ENCODE results near the gene UBE2M.
"Not testable (repeated sequence)": the region's sequence is repeated elsewhere in the genome, so short reads cannot be mapped to it uniquely, and the experiment has no call there.

The UBE2M gene

DNA sequence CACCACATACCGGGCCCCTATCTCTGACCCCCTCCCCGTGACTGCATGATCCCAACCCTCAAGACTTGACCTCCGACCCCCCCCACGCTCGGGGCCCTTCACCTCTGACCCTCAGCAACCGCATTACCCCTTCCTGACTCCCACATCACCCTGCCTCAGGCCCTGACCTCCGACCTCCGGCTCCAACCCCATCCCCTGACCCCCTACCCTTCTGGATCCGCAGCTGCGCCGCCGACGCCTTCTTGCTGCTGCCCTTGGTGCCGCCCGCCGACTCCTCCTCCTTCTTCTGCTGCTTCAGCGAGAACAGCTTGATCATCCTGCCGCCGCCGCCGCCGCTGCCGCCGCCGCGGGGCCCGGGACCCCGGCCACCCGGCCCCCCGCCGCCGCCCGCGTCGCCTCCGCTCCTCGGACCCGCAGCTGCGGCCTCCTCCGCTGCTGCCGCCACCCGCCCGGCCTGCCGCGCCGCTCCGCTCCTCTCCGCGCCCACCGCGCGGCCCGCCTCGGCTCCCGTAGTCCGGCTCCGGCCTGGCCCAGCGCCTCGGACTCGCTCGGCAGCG is at the start of gene UBE2M:
UBE2M (minus strand) TSS at position 546 of the 557 bp plus-strand sequence; CDS start at position 316, 230 bp downstream.
- H2AFZ ChIP-seq (ENCODE audit: low read depth, low read length, severe bottlenecking), result peak within 1 kb of the TSS; percentile 6

DNA sequence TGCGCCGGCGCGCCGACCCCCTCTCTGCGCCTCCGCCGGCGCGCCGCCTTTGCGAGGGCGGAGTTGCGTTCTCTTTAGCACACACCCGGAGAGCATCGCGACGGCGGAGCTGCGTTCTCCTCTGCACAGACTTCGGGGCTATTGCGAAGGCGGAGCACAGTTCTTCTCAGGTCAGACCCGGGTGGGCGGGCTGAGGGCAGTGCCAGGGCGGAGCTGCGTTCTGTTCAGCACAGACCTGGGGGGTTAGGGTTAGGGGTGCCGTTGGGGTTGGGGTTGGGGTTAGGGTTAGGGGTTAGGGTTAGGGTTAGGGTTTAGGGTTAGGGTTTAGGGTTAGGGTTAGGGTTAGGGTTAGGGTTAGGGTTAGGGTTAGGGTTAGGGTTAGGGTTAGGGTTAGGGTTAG is 48.8 kb upstream of the UBE2M start:
- H3K27ac ChIP-seq (ENCODE audit: low read depth, low read length); H2AFZ ChIP-seq (ENCODE audit: low read depth, low read length, severe bottlenecking); H3K4me3 ChIP-seq (ENCODE audit: insufficient read depth, low read length, poor library complexity, severe bottlenecking); H3K79me2 ChIP-seq (ENCODE audit: insufficient read depth, low read length); H3K4me2 ChIP-seq (ENCODE audit: low read depth, low read length, poor library complexity, severe bottlenecking); H3K36me3 ChIP-seq (ENCODE audit: low read length); H3F3A ChIP-seq (ENCODE audit: insufficient read depth); H3K27me3 ChIP-seq (ENCODE audit: low read length); H3K9ac ChIP-seq (ENCODE audit: low read length); H4K20me1 ChIP-seq (ENCODE audit: low read depth, low read length); H3K9me3 ChIP-seq (ENCODE audit: insufficient read depth, low read length); H3K9me2 ChIP-seq (replicated peaks; ENCODE audit: insufficient read depth, low read length): not testable (repeated sequence)

More for the DNA sequence above, at the start of gene UBE2M:
- H3K4me2 ChIP-seq (ENCODE audit: low read depth, low read length, poor library complexity, severe bottlenecking), result peak within 1 kb of the TSS; percentile 90
- no peaks in the 10 kb centered on the region for H3K27me3 ChIP-seq (ENCODE audit: low read length)
- peak within 1 kb of the TSS; percentile 94 for H3K4me3 ChIP-seq (ENCODE audit: insufficient read depth, low read length, poor library complexity, severe bottlenecking)
- peak within 1 kb of the TSS; percentile 89 for H3K9ac ChIP-seq (ENCODE audit: low read length)
- peaks cover 52% of the 10 kb centered on the region for H3F3A ChIP-seq (ENCODE audit: insufficient read depth)
- TF ChIP-seq EZH2phosphoT487 (conservative IDR thresholded peaks at IDR 0.05; ENCODE audit: low read length), result no peak
- TF ChIP-seq, protein P1, sequence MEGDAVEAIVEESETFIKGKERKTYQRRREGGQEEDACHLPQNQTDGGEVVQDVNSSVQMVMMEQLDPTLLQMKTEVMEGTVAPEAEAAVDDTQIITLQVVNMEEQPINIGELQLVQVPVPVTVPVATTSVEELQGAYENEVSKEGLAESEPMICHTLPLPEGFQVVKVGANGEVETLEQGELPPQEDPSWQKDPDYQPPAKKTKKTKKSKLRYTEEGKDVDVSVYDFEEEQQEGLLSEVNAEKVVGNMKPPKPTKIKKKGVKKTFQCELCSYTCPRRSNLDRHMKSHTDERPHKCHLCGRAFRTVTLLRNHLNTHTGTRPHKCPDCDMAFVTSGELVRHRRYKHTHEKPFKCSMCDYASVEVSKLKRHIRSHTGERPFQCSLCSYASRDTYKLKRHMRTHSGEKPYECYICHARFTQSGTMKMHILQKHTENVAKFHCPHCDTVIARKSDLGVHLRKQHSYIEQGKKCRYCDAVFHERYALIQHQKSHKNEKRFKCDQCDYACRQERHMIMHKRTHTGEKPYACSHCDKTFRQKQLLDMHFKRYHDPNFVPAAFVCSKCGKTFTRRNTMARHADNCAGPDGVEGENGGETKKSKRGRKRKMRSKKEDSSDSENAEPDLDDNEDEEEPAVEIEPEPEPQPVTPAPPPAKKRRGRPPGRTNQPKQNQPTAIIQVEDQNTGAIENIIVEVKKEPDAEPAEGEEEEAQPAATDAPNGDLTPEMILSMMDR (IDR thresholded peaks at IDR 0.05; ENCODE audit: insufficient read depth, low read length, poor library complexity, severe bottlenecking), result no peak
- no peaks in the 10 kb centered on the region for H4K20me1 ChIP-seq (ENCODE audit: low read depth, low read length)
- peak within 1 kb of the TSS; percentile 95 for H3K27ac ChIP-seq (ENCODE audit: low read depth, low read length)
- no peaks in the 10 kb centered on the region for H3K9me2 ChIP-seq (replicated peaks; ENCODE audit: insufficient read depth, low read length)
- no peaks in the 10 kb centered on the region for H3K9me3 ChIP-seq (ENCODE audit: insufficient read depth, low read length)
- H3K36me3 ChIP-seq (ENCODE audit: low read length), result no peaks in the 10 kb centered on the region
- H3K79me2 ChIP-seq (ENCODE audit: insufficient read depth, low read length), result peaks cover 29% of the 10 kb centered on the region

DNA sequence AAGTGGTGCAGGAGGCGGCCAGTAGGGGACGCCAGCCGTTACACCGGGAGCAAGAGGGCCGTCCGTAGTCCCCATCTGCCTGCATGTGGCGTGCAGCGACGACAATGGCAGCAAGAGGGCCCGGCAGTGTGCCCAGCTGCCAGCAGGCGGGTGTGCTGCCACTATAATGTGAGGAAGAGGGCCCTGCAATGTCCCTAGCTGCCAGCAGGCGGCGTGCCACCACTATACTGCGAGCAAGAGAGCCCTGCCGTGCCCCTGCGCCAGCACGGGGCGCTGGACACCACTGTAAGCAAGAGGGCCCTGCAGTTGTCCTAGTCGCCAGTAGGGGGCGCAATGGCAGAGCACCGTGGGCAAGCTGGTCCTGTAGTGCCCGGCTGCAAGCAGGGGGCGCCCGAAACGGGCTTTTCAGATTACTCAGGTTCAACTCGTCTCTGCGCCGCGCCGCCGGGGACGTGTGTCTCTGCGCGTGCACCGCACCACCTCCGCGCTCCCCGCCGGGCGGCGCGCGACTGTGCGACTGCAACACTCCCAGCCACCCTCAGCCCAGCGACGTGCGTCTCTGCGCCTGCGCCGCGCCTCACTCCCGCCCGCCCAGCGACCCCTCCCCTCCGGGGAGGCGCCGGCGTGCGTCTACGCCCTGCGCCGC is 48.0 kb upstream of the UBE2M start:
- not testable (repeated sequence) for H4K20me1 ChIP-seq (ENCODE audit: low read depth, low read length)

DNA sequence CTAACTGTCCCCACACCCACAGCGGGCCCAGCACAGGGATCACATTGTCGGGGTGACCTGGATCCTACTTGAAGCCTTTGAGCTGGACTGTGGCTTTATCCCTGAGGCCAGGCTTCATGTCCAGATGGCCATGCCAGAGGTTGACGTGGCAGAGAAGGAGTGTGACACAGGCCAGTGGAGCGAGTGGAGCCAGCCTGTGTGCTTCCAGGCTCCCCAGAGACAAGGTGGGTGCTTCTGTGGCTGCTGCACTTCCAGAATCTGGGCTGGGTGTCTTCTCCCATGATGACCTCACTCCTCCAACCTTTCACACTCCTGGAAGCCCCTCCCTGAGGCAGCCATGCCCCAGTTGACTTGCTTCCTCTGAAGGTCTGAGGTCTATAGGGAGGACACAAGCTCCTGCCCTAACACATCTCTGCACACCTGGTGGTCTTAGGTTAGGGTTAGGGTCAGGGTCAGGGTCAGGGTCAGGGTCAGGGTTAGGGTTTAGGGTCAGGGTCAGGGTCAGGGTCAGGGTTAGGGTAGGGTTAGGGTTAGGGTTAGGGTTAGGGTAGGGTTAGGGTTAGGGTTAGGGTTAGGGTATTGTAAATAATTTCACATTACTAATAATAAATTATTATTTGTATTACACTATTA is 27.8 kb upstream of the UBE2M start:
- no peaks in the 10 kb centered on the region for H3K27me3 ChIP-seq (ENCODE audit: low read length)
- no peak for TF ChIP-seq EZH2phosphoT487 (conservative IDR thresholded peaks at IDR 0.05; ENCODE audit: low read length)
- TF ChIP-seq, protein P1 (IDR thresholded peaks at IDR 0.05; ENCODE audit: insufficient read depth, low read length, poor library complexity, severe bottlenecking), result no peak
- no peaks in the 10 kb centered on the region for H3K9me2 ChIP-seq (replicated peaks; ENCODE audit: insufficient read depth, low read length)
- no peaks in the 10 kb centered on the region for H3K79me2 ChIP-seq (ENCODE audit: insufficient read depth, low read length)
- H3F3A ChIP-seq (ENCODE audit: insufficient read depth), result no peaks in the 10 kb centered on the region
- no peak overlapping the region for H3K4me3 ChIP-seq (ENCODE audit: insufficient read depth, low read length, poor library complexity, severe bottlenecking)
- H2AFZ ChIP-seq (ENCODE audit: low read depth, low read length, severe bottlenecking), result no peak overlapping the region
- no peaks in the 10 kb centered on the region for H4K20me1 ChIP-seq (ENCODE audit: low read depth, low read length)
- H3K36me3 ChIP-seq (ENCODE audit: low read length), result no peaks in the 10 kb centered on the region
- H3K27ac ChIP-seq (ENCODE audit: low read depth, low read length), result no peak overlapping the region
- no peak overlapping the region for H3K9ac ChIP-seq (ENCODE audit: low read length)
- no peaks in the 10 kb centered on the region for H3K9me3 ChIP-seq (ENCODE audit: insufficient read depth, low read length)
- H3K4me2 ChIP-seq (ENCODE audit: low read depth, low read length, poor library complexity, severe bottlenecking), result no peak overlapping the region

More for the DNA sequence above, 48.0 kb upstream of the UBE2M start:
- H3K79me2 ChIP-seq (ENCODE audit: insufficient read depth, low read length); H3K9ac ChIP-seq (ENCODE audit: low read length); H3K9me2 ChIP-seq (replicated peaks; ENCODE audit: insufficient read depth, low read length); H3F3A ChIP-seq (ENCODE audit: insufficient read depth); H3K36me3 ChIP-seq (ENCODE audit: low read length); H3K9me3 ChIP-seq (ENCODE audit: insufficient read depth, low read length); H3K4me3 ChIP-seq (ENCODE audit: insufficient read depth, low read length, poor library complexity, severe bottlenecking); H3K27ac ChIP-seq (ENCODE audit: low read depth, low read length); H3K4me2 ChIP-seq (ENCODE audit: low read depth, low read length, poor library complexity, severe bottlenecking); H3K27me3 ChIP-seq (ENCODE audit: low read length); H2AFZ ChIP-seq (ENCODE audit: low read depth, low read length, severe bottlenecking): not testable (repeated sequence)
